ENCODE measurements around the gene PAF1.
"Not testable (repeated sequence)": the region's sequence is repeated elsewhere in the genome, so short reads cannot be mapped to it uniquely, and the experiment has no call there.

Gene PAF1

DNA sequence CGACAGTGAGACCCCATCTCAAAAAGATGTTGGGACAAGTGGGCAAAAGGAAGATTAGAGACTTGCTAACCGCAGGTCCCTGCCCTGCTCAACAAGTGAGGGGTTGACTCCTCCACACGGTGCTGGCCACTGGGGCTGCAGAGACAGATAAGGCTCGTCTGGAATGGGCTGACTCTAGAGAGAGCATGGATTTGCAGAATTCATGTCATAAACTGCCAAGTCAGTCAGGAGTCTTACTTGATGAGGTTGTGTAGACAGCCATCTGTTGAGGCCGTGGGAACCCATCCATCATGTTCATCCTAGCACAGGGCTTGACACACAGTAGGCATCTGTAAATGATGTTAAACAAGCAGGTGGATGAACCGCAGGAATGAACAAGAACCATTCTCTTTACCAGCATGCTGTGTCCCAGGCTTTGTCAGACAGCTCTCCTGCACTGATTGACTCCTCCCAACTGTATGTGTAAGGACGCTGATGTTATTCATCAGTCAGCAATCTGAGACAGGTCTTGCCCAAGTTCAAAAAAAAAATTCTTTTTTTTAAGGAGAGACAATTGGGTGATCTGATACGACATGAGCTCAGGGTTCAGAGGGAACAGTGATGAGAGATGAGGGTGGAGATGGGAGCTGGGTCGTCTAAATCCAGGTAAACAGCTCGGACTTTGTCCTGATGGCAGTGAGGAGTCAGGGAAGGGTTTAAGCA lies 8.8 kb downstream of the PAF1 start:
- no peak for DNase-seq

DNA sequence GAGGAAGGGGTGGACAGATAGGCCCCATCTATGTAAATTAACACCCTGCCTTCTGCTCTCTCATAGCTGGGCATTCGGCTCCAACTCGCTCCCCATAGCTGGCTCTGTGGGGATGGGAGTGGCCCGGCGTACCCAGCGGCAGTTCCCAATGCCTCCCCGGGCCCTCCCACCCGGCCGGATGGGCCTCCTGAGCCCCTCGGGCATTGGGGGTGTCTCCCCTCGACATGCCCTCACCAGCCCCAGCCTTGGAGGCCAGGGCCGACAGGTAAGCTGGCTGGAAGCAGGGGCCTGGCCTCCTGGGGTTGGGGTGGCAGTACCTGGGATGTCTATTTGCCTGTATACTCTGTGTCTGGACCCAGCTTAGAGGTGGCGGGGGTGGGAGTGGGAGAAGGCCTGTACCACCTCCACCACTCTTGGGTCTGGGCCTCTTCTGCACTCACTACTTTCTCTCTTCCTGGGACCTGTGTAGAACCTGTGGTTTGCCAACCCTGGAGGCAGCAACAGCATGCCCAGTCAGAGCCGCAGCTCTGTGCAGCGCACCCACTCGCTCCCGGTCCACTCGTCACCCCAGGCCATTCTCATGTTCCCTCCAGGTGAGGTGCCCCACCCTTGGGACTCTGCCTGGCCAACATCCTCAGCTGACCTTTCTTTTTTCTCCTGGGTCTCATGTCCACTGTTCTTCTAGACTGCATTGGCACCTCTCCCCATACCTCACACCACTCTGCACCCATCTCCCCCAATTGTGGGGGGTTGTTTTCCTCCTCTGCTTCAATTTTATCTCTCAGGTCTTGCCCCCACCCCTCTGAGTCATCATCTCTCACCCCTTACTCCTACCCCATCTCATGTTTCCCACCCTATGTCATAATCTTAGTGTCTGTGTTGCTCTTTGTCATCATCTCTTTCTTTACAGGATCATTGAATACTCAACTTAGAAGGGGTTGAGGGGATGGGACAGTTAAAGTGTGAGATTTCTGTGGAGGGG lies 10.1 kb downstream of the PAF1 start:
- DNase-seq: no peak

DNA sequence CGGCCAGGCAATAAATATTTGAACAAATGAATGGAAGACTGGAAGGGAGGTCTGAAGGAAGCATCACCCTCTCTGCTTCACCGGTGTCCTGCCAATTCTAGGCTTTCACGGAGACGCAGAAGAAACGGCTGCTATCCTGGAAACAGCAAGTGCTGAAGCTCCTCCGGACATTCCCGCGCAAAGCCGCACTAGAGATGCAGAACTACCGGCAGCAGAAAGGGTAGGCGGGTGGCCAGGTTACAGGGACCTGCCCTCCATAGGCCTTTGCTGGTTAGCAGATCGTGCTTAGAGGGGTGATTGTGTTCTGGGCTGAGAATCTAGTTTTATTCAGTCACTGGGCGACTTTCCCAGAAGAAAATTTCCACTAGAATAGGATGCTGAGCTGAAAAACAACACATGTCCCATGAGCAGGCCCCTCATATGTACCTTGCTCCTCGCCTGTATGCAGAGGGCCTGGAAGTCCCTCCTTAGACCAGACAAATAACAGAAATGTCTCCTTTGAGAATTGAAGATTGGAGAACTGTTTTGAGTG lies 11.0 kb downstream of the PAF1 start:
- no peak for DNase-seq

DNA sequence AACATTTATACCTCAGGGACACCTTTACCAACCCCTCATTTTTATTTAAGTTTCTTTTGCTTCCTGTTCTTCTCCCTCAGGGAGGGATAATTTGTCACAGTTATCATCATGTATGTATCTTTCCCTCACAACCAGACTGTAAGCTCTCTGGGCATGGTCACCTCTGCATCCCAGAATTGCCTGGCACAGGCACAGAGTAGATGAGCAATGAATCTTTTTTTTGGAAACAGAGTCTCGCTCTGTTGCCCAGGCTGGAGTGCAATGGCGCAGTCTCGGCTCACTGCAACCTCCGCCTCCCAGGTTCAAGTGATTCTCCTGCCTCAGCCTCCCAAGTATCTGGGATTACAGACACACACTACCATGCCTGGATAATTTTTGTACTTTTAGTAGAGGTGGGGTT lies 11.5 kb downstream of the PAF1 start:
- not testable (repeated sequence) for DNase-seq

DNA sequence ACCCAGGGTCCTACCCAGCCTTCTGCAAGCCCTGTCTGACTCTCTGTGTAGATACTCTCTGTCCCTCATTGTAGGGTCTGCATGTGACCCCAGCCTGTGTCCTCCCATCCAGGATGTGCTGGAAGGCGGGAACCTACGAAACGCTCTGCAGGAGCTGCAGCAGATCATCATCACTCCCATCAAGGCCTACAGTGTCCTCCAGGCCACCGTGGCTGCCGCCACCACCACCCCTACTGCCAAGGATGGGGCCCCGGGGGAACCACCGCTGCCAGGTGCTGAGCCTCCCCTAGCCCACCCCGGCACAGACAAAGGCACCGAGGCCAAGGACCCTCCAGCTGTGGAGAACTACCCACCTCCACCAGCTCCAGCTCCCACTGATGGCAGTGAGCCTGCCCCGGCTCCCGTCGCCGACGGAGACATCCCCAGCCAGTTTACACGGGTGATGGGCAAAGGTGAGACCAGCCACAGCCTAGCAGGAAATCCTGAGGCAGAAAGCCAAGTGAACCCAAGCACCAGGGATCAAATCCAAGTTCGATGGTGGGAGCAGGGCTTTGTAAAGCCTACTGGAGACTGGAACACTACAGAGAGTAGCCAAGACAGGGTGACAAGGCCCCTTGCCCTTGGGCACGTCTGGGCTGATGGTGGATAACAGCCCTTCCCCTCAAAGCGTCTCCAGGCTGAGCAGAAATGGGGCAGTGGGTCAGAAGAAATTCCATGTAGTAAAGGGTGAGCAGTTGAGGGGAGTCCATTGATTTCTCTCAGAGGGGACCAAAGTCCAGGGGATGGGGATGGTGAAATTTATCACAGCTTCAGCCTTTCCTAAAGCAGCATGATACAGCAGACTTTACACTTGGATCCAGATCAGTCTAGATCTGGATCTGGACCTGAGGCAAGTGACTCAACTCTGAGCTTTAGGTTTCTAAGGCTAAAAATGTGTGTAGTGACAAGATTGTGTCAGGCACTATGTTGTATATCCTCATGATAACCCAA lies 13.2 kb downstream of the PAF1 start:
- DNase-seq: no peak

DNA sequence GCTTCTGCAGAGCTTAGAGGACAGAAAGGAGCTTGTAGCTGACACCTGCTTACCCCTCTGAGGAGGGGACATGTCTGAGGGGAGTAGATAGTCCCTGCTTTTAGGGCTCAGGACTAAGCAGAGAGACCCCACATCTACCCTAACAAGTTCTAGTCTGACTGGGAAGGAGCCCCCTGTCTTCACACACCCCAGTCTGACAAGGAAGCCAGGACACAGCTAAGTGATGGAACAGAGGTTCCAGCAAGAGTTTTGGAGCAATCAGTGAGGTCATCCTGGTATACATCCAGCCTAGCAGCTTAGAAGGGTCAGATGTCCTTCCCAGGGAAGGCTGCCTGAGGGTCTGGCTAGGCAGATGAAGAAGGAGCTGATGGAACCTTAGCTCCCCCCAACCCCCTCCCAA lies 15.0 kb downstream of the PAF1 start:
- no peak for DNase-seq

DNA sequence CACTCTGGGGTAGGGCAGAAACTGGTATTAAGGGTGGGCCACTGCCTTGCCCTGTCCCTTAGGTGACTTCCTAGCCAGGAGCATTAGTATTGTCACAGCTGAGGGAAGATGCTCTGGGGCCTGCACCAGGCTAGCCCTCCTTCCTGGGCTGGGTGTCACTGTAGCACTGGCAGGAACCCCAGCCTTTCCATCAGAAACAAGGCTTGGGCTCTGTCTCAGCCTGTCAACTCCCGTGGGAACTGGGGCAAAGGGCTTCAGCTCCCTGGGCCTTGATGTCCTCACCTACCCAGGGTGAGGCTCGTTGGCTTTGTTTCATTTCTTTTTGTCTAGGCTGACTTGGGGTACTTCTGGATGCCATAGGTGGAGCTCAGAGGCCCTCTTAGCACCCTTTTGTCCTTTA lies 18.0 kb downstream of the PAF1 start:
- no peak for DNase-seq

DNA sequence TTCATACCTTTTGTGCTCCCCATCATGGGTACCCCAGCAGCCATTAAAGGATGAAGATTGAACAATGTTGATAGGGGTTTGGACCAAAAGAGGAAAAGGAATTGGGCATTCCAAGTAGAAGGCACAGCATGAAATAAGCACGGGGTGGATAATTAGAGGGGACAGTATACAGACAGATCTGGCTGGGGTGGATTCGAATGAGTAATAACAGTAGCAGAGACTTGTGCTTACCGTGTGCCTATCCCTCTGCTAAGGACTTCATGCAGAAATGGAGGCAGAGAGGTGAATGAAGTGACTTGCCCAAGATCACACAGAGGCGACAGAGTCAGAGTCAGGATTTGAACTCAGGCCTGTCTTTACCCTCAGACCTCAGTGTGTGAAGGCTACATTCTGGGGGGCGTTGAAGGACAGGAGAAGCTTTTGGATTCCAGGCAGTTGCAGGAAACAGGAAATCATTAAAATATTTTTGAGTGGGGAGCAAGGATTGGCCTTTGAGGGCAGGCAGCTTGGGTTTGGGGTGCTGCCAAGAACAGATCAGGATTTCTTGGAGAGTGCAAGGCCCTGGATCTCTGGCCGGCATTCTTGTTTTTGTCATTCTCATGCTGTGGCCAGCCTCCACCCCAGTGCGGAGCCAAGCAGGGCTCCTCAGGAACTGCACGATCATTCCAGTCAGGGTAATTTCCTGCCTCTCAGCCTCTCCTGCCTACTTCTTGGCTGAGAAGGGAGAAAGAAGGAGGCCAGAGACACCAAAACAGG lies 18.7 kb downstream of the PAF1 start:
- DNase-seq: no peak

DNA sequence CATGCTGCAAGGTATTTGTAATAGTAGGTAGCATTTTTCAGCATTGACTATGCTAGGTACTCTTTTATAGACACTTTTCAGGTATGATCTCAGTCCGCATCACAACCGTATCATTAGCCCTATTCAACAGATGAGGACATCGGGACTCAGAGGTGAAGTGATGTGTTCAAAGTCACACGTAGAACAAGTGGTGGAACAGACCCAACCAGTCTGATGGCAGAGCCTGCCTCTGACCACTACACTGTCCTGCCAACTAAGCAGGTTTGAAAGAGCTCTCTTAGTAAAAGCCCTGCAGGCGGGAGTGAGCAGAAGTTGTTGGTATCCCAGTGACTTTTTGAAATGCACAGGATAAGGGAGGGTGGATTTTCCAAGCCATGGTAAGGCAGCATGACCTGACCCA lies 20.2 kb downstream of the PAF1 start:
- no peak for DNase-seq

DNA sequence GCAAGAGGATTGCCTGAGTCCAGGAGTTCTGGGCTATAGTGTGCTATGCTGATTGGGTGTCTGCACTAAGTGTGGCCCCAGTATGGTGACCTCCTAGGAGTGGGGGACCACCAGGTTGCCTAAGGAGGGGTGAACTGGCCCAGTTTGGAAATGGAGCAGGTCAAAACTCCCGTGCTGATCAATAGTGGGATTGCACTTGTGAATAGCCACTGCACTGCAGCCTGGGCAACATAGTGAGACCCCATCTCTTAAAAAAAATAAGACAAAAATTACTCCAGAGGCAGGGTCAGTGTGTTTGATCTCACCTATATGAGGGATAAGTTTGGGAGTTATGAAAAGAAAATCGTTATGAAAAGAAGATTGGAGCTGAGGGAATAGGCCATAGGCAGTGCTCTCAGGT lies 21.7 kb downstream of the PAF1 start:
- no peak for DNase-seq

DNA sequence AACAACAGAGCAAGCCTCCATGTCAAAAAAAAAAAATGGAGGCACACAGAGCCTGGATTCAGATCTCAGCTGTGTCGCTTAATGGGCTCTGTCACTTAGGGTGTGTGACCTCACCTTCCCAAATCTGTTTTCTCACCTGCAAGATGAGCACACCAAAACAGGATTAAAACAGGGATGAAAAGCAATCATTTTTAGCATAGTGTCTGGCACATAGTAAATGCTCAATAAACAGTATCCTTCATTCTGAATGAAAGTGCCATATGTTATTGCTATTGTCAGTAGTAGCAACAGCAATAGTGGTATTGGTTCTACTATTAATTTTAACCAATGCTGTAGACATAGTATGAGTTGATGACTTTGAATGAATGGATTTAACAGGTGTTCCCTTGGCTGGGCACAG lies 25.4 kb downstream of the PAF1 start:
- DNase-seq: no peak

DNA sequence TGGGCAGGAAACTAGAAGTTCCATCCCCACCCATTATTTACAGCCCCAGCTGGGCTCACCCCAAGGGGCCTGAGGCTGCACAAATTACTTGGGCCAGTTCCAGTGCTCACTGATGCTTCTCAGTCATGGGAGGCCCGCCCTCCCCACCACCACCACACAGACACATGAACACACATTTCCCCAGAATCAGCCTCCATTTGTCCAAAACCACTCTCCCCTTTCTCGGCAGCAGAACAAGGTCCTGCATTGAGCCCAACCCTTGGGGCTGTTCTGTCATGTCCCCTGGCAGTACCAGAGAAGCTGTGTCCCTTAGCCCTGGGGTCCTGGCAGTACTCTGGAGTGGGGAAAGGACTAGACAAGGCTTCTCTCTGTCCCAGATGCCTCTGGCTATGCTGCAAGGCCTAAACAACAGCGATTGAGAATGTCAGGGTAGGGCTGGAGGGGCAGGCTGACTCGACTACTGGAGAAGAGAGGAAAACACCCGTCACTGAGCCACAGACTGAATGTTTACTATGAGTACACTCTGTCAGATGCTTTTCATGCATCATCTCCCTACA lies 26.9 kb downstream of the PAF1 start:
- DNase-seq: no peak

DNA sequence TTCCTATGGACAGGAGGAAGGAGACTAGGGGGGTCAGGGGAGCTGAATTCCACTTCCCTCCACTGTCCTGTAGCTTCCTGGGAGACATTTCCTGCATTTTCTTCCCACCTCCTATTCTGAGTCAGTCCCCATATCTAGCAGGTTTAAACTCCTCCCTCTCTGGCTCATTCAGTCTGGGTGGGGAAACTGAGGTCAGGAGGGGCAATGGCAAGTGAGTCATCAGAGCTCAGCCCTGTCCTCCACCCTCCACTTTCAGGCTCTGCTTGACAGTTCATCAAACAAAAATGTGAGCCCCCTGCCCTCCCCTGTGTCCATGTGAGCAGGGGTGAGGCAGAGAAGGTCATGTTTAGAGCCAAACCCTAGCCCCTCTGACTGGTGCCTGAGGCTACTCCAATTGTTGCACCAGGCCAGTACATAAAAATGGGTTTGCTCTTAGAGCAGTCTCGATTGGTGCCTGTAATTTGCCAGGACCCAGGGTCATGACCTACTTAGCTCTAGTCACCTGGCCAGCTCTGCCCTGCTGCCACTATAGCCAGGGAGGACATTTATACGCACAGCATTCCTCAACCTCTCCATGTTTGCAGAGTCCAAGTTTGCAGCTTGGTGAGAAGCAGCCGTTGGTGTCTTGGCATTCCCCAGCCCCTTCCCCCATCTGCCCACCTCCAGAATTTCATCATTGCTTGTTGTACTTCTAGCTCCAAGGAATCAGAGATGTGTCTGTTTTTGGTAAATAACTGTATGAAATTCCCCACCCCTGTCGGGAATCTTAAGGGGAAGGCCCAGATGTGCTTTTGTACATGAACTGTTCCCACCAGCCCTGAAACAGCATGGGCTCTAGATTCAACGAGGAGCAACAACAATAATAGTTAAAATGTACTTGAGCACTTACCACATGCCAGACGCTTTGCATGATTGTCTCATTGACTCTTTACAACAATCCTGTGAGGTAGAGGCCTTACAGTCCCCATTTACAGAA lies 27.9 kb downstream of the PAF1 start:
- no peak for DNase-seq

DNA sequence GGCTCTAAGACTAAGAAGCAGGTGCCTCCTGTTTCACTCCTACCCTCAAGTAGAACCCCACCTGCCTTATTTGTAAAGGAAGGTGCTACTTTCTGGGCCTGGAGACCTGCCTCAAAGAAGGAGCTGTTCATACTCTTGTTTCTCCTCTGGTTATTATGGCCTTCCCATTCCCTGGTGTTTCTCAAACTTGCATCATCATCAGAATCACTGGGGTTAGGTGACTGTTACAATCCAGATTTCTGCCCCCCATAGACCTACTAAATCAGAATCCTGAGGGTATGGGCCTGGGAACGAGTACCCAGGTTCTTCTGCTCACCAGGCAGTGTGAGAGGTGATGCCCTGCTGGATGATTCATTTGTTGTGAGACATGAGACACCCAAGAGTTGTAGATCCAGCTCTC lies 30.3 kb downstream of the PAF1 start:
- no peak for DNase-seq

DNA sequence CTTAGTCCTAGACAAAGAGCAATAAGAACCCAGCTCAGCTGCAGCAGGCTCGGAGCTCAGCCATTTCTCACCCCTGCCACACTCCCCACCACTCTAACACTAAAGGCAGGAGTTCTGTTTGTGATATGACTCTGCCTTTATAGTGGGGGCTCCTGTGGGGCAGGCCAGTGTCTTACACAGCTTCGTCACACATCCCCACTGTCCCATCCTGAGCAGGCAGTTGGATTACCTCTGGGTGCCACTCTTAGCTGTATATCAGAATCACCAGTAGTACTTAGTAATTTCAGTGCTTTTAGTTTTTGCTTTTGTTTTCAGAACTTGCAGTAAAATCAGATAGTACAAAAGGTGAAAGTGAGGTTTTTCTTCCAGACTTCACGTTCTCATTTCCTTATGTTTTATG lies 31.9 kb downstream of the PAF1 start:
- no peak for DNase-seq

DNA sequence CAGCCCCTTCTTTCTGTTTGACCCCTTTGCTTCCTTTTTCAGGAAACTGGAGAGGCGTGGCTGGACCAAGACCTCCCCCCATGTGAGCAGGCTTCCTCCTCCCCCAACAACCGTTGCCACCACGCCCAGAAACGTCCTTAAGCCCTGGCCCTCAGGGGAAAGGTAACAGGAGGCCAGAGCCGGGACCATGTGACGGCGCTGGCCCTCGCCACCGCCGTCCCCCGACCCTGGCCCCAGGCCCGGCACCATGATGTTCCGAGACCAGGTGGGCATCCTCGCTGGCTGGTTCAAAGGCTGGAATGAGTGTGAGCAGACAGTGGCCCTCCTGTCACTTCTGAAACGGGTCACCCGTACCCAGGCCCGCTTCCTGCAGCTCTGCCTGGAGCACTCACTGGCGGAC lies 34.3 kb downstream of the PAF1 start:
- DNase-seq: no peak

DNA sequence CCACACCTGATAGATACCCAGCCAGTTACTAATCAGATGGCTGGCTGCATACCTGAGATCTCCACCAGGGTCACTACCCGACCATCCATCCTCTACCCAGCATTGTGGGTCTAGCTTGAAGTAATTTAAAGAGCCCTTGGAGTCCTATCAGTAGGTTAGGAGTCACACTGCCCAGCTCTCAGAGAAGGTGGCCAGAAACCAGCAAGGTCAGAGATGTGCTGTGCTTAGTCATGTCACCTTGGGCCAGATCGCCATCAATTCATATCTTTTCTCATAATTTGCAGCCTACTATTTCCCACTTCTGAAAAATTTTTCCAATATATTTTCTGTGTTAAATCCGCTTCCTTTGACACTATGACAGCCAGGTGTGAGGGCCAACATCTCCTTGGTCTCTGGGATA lies 34.8 kb downstream of the PAF1 start:
- DNase-seq: no peak

DNA sequence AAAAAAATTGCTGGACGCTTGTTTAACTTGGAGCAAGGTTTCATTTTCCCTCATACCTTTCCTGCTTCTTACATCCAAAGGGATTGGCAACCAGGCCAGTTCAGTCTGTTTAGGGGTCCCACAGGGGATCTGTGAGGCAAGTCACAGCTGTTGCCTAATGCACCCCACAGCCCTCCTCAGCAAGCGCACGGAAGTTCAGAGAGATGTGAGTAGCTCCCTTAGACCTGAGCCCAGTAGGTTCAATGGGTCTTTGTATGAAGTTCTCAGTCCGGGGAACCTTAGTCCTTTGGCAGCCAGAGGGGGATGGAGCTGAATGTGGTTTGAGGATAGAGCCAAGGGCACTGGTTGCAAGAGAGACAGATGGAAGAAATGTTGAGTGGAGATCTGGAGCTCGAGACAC lies 35.7 kb downstream of the PAF1 start:
- no peak for DNase-seq

DNA sequence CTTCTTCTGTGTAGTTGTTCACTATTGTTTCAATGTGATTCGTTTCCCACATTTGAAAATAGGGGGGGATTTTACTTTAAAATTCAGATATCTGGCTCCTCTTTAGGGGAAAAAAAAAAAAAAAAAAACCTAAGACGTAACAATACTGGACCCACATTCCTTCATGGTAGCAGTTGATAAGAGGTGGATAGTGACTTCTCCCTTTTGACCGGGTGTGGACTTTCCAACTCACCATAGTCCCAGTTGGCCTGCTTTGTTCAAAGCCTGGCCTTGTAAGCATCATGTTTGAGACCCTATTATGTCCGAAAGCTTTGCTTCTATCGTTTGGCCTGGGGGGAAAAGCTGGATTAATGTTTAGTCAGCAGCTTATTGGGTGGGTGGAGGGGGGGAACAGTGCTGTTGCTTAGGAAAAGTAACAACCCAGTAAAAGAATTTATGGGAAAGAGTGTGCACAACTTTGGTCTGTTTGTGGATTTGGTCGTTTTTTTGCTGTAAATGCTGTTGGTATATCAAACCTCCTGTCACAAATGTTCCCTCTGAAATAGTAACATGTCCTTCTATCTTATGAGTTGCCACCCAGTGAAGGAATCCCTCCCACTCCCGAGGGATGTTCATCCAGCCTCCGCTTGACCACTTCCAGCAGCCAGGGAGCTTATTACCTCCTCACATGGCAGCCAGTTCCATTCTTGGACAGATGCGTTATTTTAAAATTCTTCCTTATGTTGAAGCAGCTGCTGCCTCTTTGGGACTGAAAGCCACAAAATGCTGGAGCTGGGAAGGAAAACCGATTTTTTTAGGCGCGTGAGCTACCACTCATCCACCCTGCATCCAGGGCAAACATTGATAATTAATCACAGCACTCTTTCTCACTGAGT lies 38.3 kb downstream of the PAF1 start:
- DNase-seq: no peak

All from activated CD4-positive, alpha-beta T cell treated with anti-CD3 and anti-CD28 coated beads, Interleukin-2, amount 50 U/mL, for 4 hours (primary cell).